Naive thymus-derived CD8-positive, alpha-beta T cell (primary cell): ENCODE results near the gene A2ML1. TPM values are rescaled to one million over a fixed set of nuclear protein-coding genes. Genes with fewer than 3 reads are reported as not detected.
"Not testable (repeated sequence)": the region's sequence is repeated elsewhere in the genome, so short reads cannot be mapped to it uniquely, and the experiment has no call there.

Experiments used
- ATAC-seq, 2 donors: fragments of 150-1000 bp; cut with Tn5 transposase in 1 of 2; sonication (Bioruptor Pico), chemical (Tn5 transposase) in 1 of 2; 1 replicate in 1 of 2; 2 replicates in 1 of 2; pipeline ENCODE4 v1.10.0; 2021; ENCODE audit warnings: mild to moderate bottlenecking in 2 of 2, moderate library complexity in 2 of 2
- POLR2A ChIA-PET: fragments of 350-600 bp; sonication (Branson Sonifier 250); formaldehyde crosslinking; loops from one replicate; lab custom pipeline; 2021; ENCODE audit warnings: antibody characterized with exemption; lab: Charles Lee
- DNase-seq, 10 donors: peaks; one replicate each; pipeline versions ENCODE4 v3.0.0 to v3.0.0-alpha.2; 2020 to 2022
- H3K27ac Mint-ChIP-seq, 10 donors: one replicate each; pipeline ENCODE4 v1.8.0; 2020 to 2022; ENCODE audit warnings: mild to moderate bottlenecking in 10 of 10, mixed read lengths in 10 of 10, moderate library complexity in 4 of 10, inconsistent platforms in 1 of 10
- H3K27me3 Mint-ChIP-seq, 5 donors: one replicate each; pipeline ENCODE4 v1.8.0; 2021 to 2022; ENCODE audit warnings: mixed read lengths in 5 of 5
- H3K36me3 Mint-ChIP-seq, 3 donors: one replicate each; pipeline ENCODE4 v1.8.0; 2020 to 2022; ENCODE audit warnings: mixed read lengths in 3 of 3, mild to moderate bottlenecking in 2 of 3, inconsistent platforms in 1 of 3
- H3K4me1 Mint-ChIP-seq, 4 donors: one replicate each; pipeline ENCODE4 v1.8.0; 2021 to 2022; ENCODE audit warnings: mixed read lengths in 4 of 4
- H3K4me3 Mint-ChIP-seq, 10 donors: one replicate each; pipeline ENCODE4 v1.8.0; 2020 to 2022; ENCODE audit warnings: mild to moderate bottlenecking in 10 of 10, mixed read lengths in 10 of 10, moderate library complexity in 6 of 10, inconsistent platforms in 1 of 10
- H3K9me3 Mint-ChIP-seq, 9 donors: one replicate each; pipeline ENCODE4 v1.8.0; 2020 to 2022; ENCODE audit warnings: mixed read lengths in 9 of 9, mild to moderate bottlenecking in 3 of 9, inconsistent platforms in 1 of 9, moderate library complexity in 1 of 9
- polyA plus RNA-seq, 3 donors: library from polyadenylated mRNA; unstranded; fragments of 300-500 nt; fragmentation: Illumina TruSeq; gene quantifications; one replicate each; pipeline ENCODE4 v1.2.3, GENCODE V29; 2021
- total RNA-seq, 8 experiments: library from RNA in 2 of 8; stranded (reverse) in 2 of 8; gene quantifications; one replicate each; pipeline ENCODE4 v1.2.3 and lab custom pipeline; 2021 to 2026

Gene A2ML1
- total RNA-seq (not detected), polyA plus RNA-seq (not detected), total RNA-seq (lab: John Stamatoyannopoulos, UW) (0 reads per million in 6 experiments)

- Mint-ChIP-seq H3K27ac (no peak within 1 kb of the TSS), H3K4me1 (no peaks in the 10 kb centered on the region)
- ATAC-seq, result no peak
Measured at GRCh38 chr12:8822298-8822697, at the start of gene A2ML1. Gene A2ML1 (plus strand): TSS chr12:8822621. CDS start chr12:8822652, 31 bp downstream.

GRCh38 chr12:8773461-8773860 lies 49.0 kb upstream of the A2ML1 start:
- POLR2A ChIA-PET, result no interaction called here
- no peak overlapping the region for H3K4me3 Mint-ChIP-seq

More at GRCh38 chr12:8822298-8822697, at the start of gene A2ML1:
- no peak for DNase-seq
- POLR2A ChIA-PET, result no interaction called here
- Mint-ChIP-seq H3K36me3 (peaks cover 0 to 2% (median 0%) of the 10 kb centered on the region in 3 donors), H3K4me3 (no peak within 1 kb of the TSS), H3K27me3 (peaks cover 0 to 5% (median 0%) of the 10 kb centered on the region in 5 donors), H3K9me3 (peaks cover 0 to 9% (median 0%) of the 10 kb centered on the region in 9 donors)

GRCh38 chr12:8779281-8779680 lies 43.1 kb upstream of the A2ML1 start:
- ATAC-seq (no peak), DNase-seq (no peak)
- no peak overlapping the region for H3K27ac Mint-ChIP-seq
- H3K36me3 Mint-ChIP-seq, result peaks cover 5 to 38% (median 13%) of the 10 kb centered on the region in 3 donors
- POLR2A ChIA-PET, result no interaction called here
- H3K27me3 Mint-ChIP-seq, result no peaks in the 10 kb centered on the region
- no peaks in the 10 kb centered on the region for H3K4me1 Mint-ChIP-seq
- no peak overlapping the region for H3K4me3 Mint-ChIP-seq
- no peaks in the 10 kb centered on the region for H3K9me3 Mint-ChIP-seq

More at GRCh38 chr12:8773461-8773860, 49.0 kb upstream of the A2ML1 start:
- ATAC-seq (no peak), DNase-seq (no peak)
- no peaks in the 10 kb centered on the region for H3K4me1 Mint-ChIP-seq
- no peaks in the 10 kb centered on the region for H3K9me3 Mint-ChIP-seq
- H3K27me3 Mint-ChIP-seq, result no peaks in the 10 kb centered on the region
- H3K27ac Mint-ChIP-seq, result peak overlapping the region in 2 of 10 donors; percentile 5 to 35
- H3K36me3 Mint-ChIP-seq, result peaks cover 5 to 49% (median 16%) of the 10 kb centered on the region in 3 donors

GRCh38 chr12:8779862-8780261 lies 42.6 kb upstream of the A2ML1 start:
- Mint-ChIP-seq H3K27me3 (no peaks in the 10 kb centered on the region), H3K36me3 (peaks cover 5 to 33% (median 13%) of the 10 kb centered on the region in 3 donors), H3K4me1 (no peaks in the 10 kb centered on the region), H3K27ac (no peak overlapping the region), H3K9me3 (no peaks in the 10 kb centered on the region), H3K4me3 (no peak overlapping the region)
- ATAC-seq, result no peak
- POLR2A ChIA-PET, result no interaction called here
- DNase-seq, result no peak

GRCh38 chr12:8780389-8780788 lies 42.0 kb upstream of the A2ML1 start:
- DNase-seq, result peak in 2 of 10 donors; percentile 3
- no peak for ATAC-seq
- Mint-ChIP-seq H3K9me3 (no peaks in the 10 kb centered on the region), H3K27me3 (no peaks in the 10 kb centered on the region), H3K4me1 (no peaks in the 10 kb centered on the region), H3K4me3 (no peak overlapping the region), H3K27ac (no peak overlapping the region), H3K36me3 (peaks cover 5 to 27% (median 13%) of the 10 kb centered on the region in 3 donors)
- POLR2A ChIA-PET, result no interaction called here

GRCh38 chr12:8781381-8782127 lies 40.9 kb upstream of the A2ML1 start:
- Mint-ChIP-seq H3K9me3 (no peaks in the 10 kb centered on the region), H3K4me1 (no peaks in the 10 kb centered on the region), H3K4me3 (no peak overlapping the region), H3K36me3 (peaks cover 5 to 23% (median 13%) of the 10 kb centered on the region in 3 donors), H3K27ac (peak overlapping the region in 2 of 10 donors; percentile 15 to 38), H3K27me3 (no peaks in the 10 kb centered on the region)
- POLR2A ChIA-PET, result no interaction called here
- no peak for ATAC-seq
- no peak for DNase-seq

GRCh38 chr12:8784290-8784888 lies 38.0 kb upstream of the A2ML1 start:
- Mint-ChIP-seq H3K27me3 (no peaks in the 10 kb centered on the region), H3K4me3 (no peak overlapping the region), H3K27ac (no peak overlapping the region), H3K9me3 (no peaks in the 10 kb centered on the region), H3K4me1 (no peaks in the 10 kb centered on the region), H3K36me3 (peaks cover 0 to 11% (median 8%) of the 10 kb centered on the region in 3 donors)
- ATAC-seq (no peak), DNase-seq (no peak)
- POLR2A ChIA-PET, result no interaction called here

GRCh38 chr12:8785499-8785898 lies 36.9 kb upstream of the A2ML1 start:
- no peaks in the 10 kb centered on the region for H3K27me3 Mint-ChIP-seq
- H3K9me3 Mint-ChIP-seq, result no peaks in the 10 kb centered on the region
- H3K27ac Mint-ChIP-seq, result no peak overlapping the region
- H3K4me3 Mint-ChIP-seq, result no peak overlapping the region
- H3K4me1 Mint-ChIP-seq, result no peaks in the 10 kb centered on the region
- POLR2A ChIA-PET, result no interaction called here
- ATAC-seq, result no peak
- DNase-seq, result no peak
- peaks cover 0 to 11% (median 8%) of the 10 kb centered on the region in 3 donors for H3K36me3 Mint-ChIP-seq

GRCh38 chr12:8787206-8787605 lies 35.2 kb upstream of the A2ML1 start:
- H3K27ac Mint-ChIP-seq, DNase-seq, POLR2A ChIA-PET, H3K36me3 Mint-ChIP-seq, ATAC-seq, H3K9me3 Mint-ChIP-seq, H3K4me1 Mint-ChIP-seq, H3K27me3 Mint-ChIP-seq, H3K4me3 Mint-ChIP-seq: not testable (repeated sequence)

- ATAC-seq, H3K36me3 Mint-ChIP-seq, H3K4me1 Mint-ChIP-seq, H3K9me3 Mint-ChIP-seq, POLR2A ChIA-PET, H3K27me3 Mint-ChIP-seq, DNase-seq: not testable (repeated sequence)
- peak overlapping the region; percentile 42 to 84 (median 64) for H3K4me3 Mint-ChIP-seq
- H3K27ac Mint-ChIP-seq, result peak overlapping the region in 3 of 10 donors; percentile 22 to 82 (median 56)
Measured at GRCh38 chr12:8788706-8789105, 33.7 kb upstream of the A2ML1 start.

GRCh38 chr12:8789341-8790013 lies 32.9 kb upstream of the A2ML1 start:
- Mint-ChIP-seq H3K27ac (peak overlapping the region in 1 of 10 donors; percentile 21), H3K4me3 (peak overlapping the region in 6 of 10 donors; percentile 27 to 84 (median 67))
- H3K27me3 Mint-ChIP-seq, DNase-seq, POLR2A ChIA-PET, H3K4me1 Mint-ChIP-seq, H3K36me3 Mint-ChIP-seq, H3K9me3 Mint-ChIP-seq, ATAC-seq: not testable (repeated sequence)

- H3K4me3 Mint-ChIP-seq, DNase-seq, POLR2A ChIA-PET, H3K27me3 Mint-ChIP-seq, H3K36me3 Mint-ChIP-seq, H3K9me3 Mint-ChIP-seq, H3K4me1 Mint-ChIP-seq, H3K27ac Mint-ChIP-seq, ATAC-seq: not testable (repeated sequence)
Measured at GRCh38 chr12:8793226-8793625, 29.2 kb upstream of the A2ML1 start.

GRCh38 chr12:8794611-8795010 lies 27.8 kb upstream of the A2ML1 start:
- H3K9me3 Mint-ChIP-seq, DNase-seq, H3K4me3 Mint-ChIP-seq, POLR2A ChIA-PET, H3K4me1 Mint-ChIP-seq, H3K36me3 Mint-ChIP-seq, ATAC-seq, H3K27me3 Mint-ChIP-seq, H3K27ac Mint-ChIP-seq: not testable (repeated sequence)
